Neural cell (in vitro differentiated cells): ENCODE data around the gene ZDHHC12. TPM values are rescaled to one million over a fixed set of nuclear protein-coding genes. Genes with fewer than 3 reads are reported as not detected.
A peak's percentile ranks its signal among the peaks of the same experiment; 100 is the strongest.

Experiments used
- H2AFZ ChIP-seq: fragments of 200-600, 300-800 bp; sonication (generic), shearing (Covaris generic); 2 replicates; pipeline ENCODE4 v1.6.0; 2014; ENCODE audit warnings: low read depth, mild to moderate bottlenecking, antibody characterized with exemption, low read length, moderate library complexity
- H3F3A ChIP-seq: fragments of 200-600 bp; shearing (Covaris generic); 2 replicates; pipeline ENCODE4 v1.6.1; 2016; ENCODE audit warnings: mild to moderate bottlenecking, moderate library complexity, mixed read lengths, antibody characterized with exemption, low read length; ENCODE audit not compliant: insufficient read depth, poor library complexity, severe bottlenecking
- H3K27ac ChIP-seq: fragments of 200-600, 300-800 bp; sonication (generic), shearing (Covaris generic); 2 replicates; pipeline ENCODE4 v1.5.1; 2014; ENCODE audit warnings: mild to moderate bottlenecking, low read length, moderate library complexity
- H3K27me3 ChIP-seq: fragments of 300-800, 200-600 bp; sonication (generic), shearing (Covaris generic); 2 replicates; pipeline ENCODE4 v1.6.0; 2014; ENCODE audit warnings: mild to moderate bottlenecking, low read depth, low read length, moderate library complexity; ENCODE audit not compliant: insufficient read depth
- H3K36me3 ChIP-seq: fragments of 300-800, 200-600 bp; sonication (generic), shearing (Covaris generic); 2 replicates; pipeline ENCODE4 v1.5.1; 2014; ENCODE audit warnings: mild to moderate bottlenecking, antibody characterized with exemption, low read length, moderate library complexity; ENCODE audit not compliant: insufficient read depth
- H3K4me2 ChIP-seq: fragments of 300-800, 200-600 bp; sonication (generic), shearing (Covaris generic); 2 replicates; pipeline ENCODE4 v1.6.0; 2014; ENCODE audit warnings: mild to moderate bottlenecking, low read length
- H3K4me3 ChIP-seq: fragments of 300-800, 200-600 bp; sonication (generic), shearing (Covaris generic); 2 replicates; pipeline ENCODE4 v1.5.1; 2014; ENCODE audit warnings: mild to moderate bottlenecking, low read length, moderate library complexity
- H3K79me2 ChIP-seq: fragments of 200-600 bp; shearing (Covaris generic); replicated peaks from 2 replicates; pipeline ENCODE4 v1.6.0; 2014; ENCODE audit warnings: mild to moderate bottlenecking, low read length, moderate library complexity; ENCODE audit not compliant: insufficient read depth
- H3K9ac ChIP-seq: fragments of 300-800, 200-600 bp; sonication (generic), shearing (Covaris generic); 2 replicates; pipeline ENCODE4 v1.6.1; 2016; ENCODE audit warnings: mild to moderate bottlenecking, low read length, mixed read lengths
- H3K9me2 ChIP-seq: fragments of 200-600 bp; shearing (Covaris generic); 2 replicates; pipeline ENCODE4 v1.6.1; 2016; ENCODE audit warnings: mild to moderate bottlenecking, low read length, mixed read lengths; ENCODE audit not compliant: insufficient read depth
- H3K9me3 ChIP-seq: fragments of 200-600, 300-800 bp; sonication (generic), shearing (Covaris generic); 2 replicates; pipeline ENCODE4 v1.6.1; 2016; ENCODE audit warnings: mild to moderate bottlenecking, mixed run types, low read length, moderate library complexity, mixed read lengths
- H4K20me1 ChIP-seq: fragments of 200-600 bp; shearing (Covaris generic); 2 replicates; pipeline ENCODE4 v1.6.1; 2016; ENCODE audit warnings: mild to moderate bottlenecking, mixed run types; ENCODE audit not compliant: insufficient read depth
- EP300 ChIP-seq: fragments of 450-650 bp; conservative IDR thresholded peaks from 2 replicates; pipeline ENCODE4 v1.6.1; 2014; ENCODE audit warnings: antibody characterized with exemption, mild to moderate bottlenecking, moderate library complexity; ENCODE audit not compliant: poor library complexity, severe bottlenecking
- EZH2 ChIP-seq: fragments of 200-600, 300-800 bp; shearing (Covaris generic), sonication (generic); IDR thresholded peaks from 2 replicates; pipeline ENCODE4 v1.6.1; 2014; ENCODE audit warnings: antibody characterized with exemption, low read length, borderline replicate concordance, mild to moderate bottlenecking; ENCODE audit not compliant: insufficient read depth, poor library complexity, severe bottlenecking
- MXI1 ChIP-seq: fragments of 450-650 bp; conservative IDR thresholded peaks from 2 replicates; pipeline ENCODE4 v1.6.1; 2014; ENCODE audit warnings: antibody characterized with exemption, mild to moderate bottlenecking; ENCODE audit not compliant: poor library complexity, severe bottlenecking
- POLR2AphosphoS5 ChIP-seq: IDR thresholded peaks from 2 replicates; pipeline ENCODE4 v1.6.1; 2012
- RAD21 ChIP-seq: fragments of 450-650 bp; conservative IDR thresholded peaks from 2 replicates; pipeline ENCODE4 v1.6.1; 2014; ENCODE audit warnings: antibody characterized with exemption, mild to moderate bottlenecking, moderate library complexity
- SMC3 ChIP-seq: fragments of 450-650 bp; conservative IDR thresholded peaks from 2 replicates; pipeline ENCODE4 v1.6.1; 2014; ENCODE audit warnings: antibody characterized with exemption, mild to moderate bottlenecking, moderate library complexity; ENCODE audit not compliant: poor library complexity
- TAF1 ChIP-seq: IDR thresholded peaks from 2 replicates; pipeline ENCODE4 v1.6.1; 2012; ENCODE audit warnings: low read depth
- polyA plus RNA-seq: library from polyadenylated mRNA; depleted of rRNA; stranded (reverse); fragments of >200 nt; gene quantifications from 2 replicates; pipeline ENCODE4 v1.2.3, GENCODE V29; 2014
- TF ChIP-seq, protein P1 (sequence below): IDR thresholded peaks from 2 replicates; pipeline ENCODE4 v1.6.1; 2012; ENCODE audit warnings: borderline replicate concordance
- TF ChIP-seq, protein P2 (sequence below): fragments of 450-650 bp; IDR thresholded peaks from 2 replicates; pipeline ENCODE4 v1.5.1; 2014; ENCODE audit warnings: antibody characterized with exemption, mild to moderate bottlenecking, moderate library complexity; ENCODE audit not compliant: poor library complexity, severe bottlenecking

The ZDHHC12 gene
- polyA plus RNA-seq, 1 donor from 2014 or later, result 0.09 TPM

DNA sequence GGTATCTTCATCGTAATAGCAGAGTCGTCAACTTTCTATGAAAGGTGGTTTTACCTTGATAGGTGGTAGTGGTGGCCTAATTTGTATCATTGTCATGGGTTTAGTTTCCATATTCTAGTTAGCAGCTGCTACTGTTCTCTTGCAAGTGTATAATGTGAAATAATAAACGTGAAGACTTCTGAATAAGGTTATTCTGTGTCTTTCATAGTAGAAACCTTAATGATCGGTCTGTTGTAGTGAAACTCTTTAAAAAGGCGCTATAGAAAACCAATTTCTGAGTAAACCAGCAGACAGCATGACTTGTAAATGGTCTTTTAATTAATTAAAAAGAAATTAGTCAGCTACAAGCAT is 33.3 kb downstream of the ZDHHC12 start:
- H4K20me1 ChIP-seq, result peaks cover 4% of the 10 kb centered on the region
- TF ChIP-seq, protein P1, sequence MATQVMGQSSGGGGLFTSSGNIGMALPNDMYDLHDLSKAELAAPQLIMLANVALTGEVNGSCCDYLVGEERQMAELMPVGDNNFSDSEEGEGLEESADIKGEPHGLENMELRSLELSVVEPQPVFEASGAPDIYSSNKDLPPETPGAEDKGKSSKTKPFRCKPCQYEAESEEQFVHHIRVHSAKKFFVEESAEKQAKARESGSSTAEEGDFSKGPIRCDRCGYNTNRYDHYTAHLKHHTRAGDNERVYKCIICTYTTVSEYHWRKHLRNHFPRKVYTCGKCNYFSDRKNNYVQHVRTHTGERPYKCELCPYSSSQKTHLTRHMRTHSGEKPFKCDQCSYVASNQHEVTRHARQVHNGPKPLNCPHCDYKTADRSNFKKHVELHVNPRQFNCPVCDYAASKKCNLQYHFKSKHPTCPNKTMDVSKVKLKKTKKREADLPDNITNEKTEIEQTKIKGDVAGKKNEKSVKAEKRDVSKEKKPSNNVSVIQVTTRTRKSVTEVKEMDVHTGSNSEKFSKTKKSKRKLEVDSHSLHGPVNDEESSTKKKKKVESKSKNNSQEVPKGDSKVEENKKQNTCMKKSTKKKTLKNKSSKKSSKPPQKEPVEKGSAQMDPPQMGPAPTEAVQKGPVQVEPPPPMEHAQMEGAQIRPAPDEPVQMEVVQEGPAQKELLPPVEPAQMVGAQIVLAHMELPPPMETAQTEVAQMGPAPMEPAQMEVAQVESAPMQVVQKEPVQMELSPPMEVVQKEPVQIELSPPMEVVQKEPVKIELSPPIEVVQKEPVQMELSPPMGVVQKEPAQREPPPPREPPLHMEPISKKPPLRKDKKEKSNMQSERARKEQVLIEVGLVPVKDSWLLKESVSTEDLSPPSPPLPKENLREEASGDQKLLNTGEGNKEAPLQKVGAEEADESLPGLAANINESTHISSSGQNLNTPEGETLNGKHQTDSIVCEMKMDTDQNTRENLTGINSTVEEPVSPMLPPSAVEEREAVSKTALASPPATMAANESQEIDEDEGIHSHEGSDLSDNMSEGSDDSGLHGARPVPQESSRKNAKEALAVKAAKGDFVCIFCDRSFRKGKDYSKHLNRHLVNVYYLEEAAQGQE, result no peak
- TF ChIP-seq EP300, result no peak
- TF ChIP-seq SMC3, result no peak
- TF ChIP-seq EZH2, result no peak
- TF ChIP-seq, protein P2, sequence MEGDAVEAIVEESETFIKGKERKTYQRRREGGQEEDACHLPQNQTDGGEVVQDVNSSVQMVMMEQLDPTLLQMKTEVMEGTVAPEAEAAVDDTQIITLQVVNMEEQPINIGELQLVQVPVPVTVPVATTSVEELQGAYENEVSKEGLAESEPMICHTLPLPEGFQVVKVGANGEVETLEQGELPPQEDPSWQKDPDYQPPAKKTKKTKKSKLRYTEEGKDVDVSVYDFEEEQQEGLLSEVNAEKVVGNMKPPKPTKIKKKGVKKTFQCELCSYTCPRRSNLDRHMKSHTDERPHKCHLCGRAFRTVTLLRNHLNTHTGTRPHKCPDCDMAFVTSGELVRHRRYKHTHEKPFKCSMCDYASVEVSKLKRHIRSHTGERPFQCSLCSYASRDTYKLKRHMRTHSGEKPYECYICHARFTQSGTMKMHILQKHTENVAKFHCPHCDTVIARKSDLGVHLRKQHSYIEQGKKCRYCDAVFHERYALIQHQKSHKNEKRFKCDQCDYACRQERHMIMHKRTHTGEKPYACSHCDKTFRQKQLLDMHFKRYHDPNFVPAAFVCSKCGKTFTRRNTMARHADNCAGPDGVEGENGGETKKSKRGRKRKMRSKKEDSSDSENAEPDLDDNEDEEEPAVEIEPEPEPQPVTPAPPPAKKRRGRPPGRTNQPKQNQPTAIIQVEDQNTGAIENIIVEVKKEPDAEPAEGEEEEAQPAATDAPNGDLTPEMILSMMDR, result no peak
- no peaks in the 10 kb centered on the region for H3K9me2 ChIP-seq
- no peak overlapping the region for H2AFZ ChIP-seq
- H3K27ac ChIP-seq, result peak overlapping the region; percentile 85
- peak overlapping the region; percentile 91 for H3K9ac ChIP-seq
- peak overlapping the region; percentile 69 for H3K4me2 ChIP-seq
- no peaks in the 10 kb centered on the region for H3K27me3 ChIP-seq
- no peaks in the 10 kb centered on the region for H3K9me3 ChIP-seq
- peak overlapping the region; percentile 81 for H3K4me3 ChIP-seq
- peaks cover 8% of the 10 kb centered on the region for H3K36me3 ChIP-seq
- H3F3A ChIP-seq, result no peaks in the 10 kb centered on the region
- peaks cover 35% of the 10 kb centered on the region for H3K79me2 ChIP-seq

DNA sequence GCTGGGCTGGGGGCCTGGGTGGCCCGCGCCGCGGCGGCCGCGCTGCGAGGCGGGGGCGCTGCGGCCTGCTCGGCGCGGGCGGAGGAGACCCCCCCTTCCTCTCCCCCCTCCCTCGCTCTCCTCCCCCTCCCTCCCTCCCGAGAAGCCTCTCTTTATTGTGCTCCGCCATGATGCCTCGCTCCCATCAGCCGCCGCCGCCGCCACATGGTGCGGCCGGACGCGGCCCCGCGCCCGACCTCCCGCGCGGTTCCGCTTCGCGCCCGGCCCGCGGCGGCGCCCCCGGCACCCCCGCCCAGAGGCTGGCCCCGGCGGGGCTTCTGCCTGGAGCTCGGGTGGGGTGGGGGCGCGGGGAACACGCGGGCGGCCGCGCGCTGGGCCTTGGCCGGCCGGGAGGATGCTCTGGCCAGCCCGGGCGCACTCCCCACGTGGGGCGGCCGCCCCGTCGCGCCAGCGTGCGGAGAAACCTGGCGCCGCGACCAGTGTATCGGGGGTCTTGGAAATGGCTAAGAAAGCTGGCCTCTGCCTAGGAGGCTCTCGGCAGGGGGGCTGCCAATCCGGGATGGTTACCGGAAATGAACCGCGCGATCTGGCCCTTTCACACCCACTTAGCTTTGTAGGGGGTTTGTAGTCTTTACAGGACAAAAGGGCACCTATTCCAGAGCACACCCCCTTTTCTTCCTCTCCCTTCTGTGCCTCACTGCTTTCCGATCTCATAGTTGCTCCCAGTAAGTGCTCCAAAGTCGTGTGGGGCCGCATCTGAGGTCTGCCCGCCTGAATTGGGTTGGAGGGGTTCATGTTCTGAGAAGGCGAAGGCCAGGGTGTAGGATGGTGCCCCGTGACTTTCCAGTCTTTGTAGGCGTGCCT is 33.9 kb downstream of the ZDHHC12 start:
- peak overlapping the region; percentile 81 for H3K4me3 ChIP-seq
- H4K20me1 ChIP-seq, result peaks cover 4% of the 10 kb centered on the region
- H3K4me2 ChIP-seq, result peak overlapping the region; percentile 69
- no peaks in the 10 kb centered on the region for H3K9me2 ChIP-seq
- H3K9me3 ChIP-seq, result no peaks in the 10 kb centered on the region
- H3K9ac ChIP-seq, result peak overlapping the region; percentile 91
- no peak overlapping the region for H2AFZ ChIP-seq
- H3K36me3 ChIP-seq, result peaks cover 8% of the 10 kb centered on the region
- H3F3A ChIP-seq, result no peaks in the 10 kb centered on the region
- no peaks in the 10 kb centered on the region for H3K27me3 ChIP-seq
- peak overlapping the region; percentile 85 for H3K27ac ChIP-seq
- H3K79me2 ChIP-seq, result peaks cover 35% of the 10 kb centered on the region
- TF ChIP-seq RAD21, result peak; percentile 30
- no peak for TF ChIP-seq EP300
- no peak for TF ChIP-seq EZH2
- TF ChIP-seq SMC3, result peak; percentile 31
- no peak for TF ChIP-seq TAF1
- TF ChIP-seq, protein P2, result no peak
- peak; percentile 87 for TF ChIP-seq MXI1
- TF ChIP-seq POLR2AphosphoS5, result peak; percentile 37
- TF ChIP-seq, protein P1, result no peak
